ENCODE results near the gene SESN1.

DNA sequence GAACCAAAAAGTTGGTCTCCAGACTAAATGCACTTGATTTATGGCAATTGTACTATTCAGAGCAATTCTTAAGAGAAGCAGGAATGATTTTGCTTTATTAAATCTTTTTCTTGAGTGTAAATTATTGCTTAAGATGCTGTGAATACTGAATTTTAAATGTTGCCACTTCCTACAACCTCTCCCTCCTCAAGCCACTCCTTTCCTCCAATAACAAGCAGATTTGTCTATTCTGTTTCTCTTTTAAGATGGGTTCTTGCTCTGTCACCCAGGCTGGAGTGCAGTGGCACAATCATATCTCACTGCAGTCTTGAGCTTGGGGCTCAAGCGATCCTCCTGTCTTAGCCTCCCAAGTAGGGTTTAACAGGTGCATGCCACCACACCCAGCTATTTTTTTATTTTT lies 65.3 kb downstream of the SESN1 start:
- TF ChIP-seq, protein P1, sequence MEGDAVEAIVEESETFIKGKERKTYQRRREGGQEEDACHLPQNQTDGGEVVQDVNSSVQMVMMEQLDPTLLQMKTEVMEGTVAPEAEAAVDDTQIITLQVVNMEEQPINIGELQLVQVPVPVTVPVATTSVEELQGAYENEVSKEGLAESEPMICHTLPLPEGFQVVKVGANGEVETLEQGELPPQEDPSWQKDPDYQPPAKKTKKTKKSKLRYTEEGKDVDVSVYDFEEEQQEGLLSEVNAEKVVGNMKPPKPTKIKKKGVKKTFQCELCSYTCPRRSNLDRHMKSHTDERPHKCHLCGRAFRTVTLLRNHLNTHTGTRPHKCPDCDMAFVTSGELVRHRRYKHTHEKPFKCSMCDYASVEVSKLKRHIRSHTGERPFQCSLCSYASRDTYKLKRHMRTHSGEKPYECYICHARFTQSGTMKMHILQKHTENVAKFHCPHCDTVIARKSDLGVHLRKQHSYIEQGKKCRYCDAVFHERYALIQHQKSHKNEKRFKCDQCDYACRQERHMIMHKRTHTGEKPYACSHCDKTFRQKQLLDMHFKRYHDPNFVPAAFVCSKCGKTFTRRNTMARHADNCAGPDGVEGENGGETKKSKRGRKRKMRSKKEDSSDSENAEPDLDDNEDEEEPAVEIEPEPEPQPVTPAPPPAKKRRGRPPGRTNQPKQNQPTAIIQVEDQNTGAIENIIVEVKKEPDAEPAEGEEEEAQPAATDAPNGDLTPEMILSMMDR (conservative IDR thresholded peaks at IDR 0.05; ENCODE audit: low read length): no peak
- no peak for TF ChIP-seq EZH2phosphoT487 (IDR thresholded peaks at IDR 0.05; ENCODE audit: borderline replicate concordance)
